Vagina (tissue), 2 donors: ENCODE results near the gene SERPINA9. TPM values are rescaled to one million over a fixed set of nuclear protein-coding genes. Genes with fewer than 3 reads are reported as not detected.

Experiments used
- DNase-seq, 2 donors: peaks; one replicate each; pipeline ENCODE4 v3.0.0-alpha.2; 2017; ENCODE audit errors: extremely low spot score in 2 of 2
- H3K27ac ChIP-seq: fragments of 200-600 bp; sonication (generic); one replicate; pipeline ENCODE4 v1.5.1; 2019
- H3K27me3 ChIP-seq: fragments of 200-600 bp; sonication (generic); one replicate; pipeline ENCODE4 v1.5.1; 2019
- H3K36me3 ChIP-seq, 2 donors: fragments of 200-600 bp; sonication (generic); one replicate each; pipeline ENCODE4 v1.5.1; 2017 to 2019
- H3K4me1 ChIP-seq: fragments of 200-600 bp; sonication (generic); one replicate; pipeline ENCODE4 v1.5.1; 2019
- H3K4me3 ChIP-seq, 2 donors: fragments of 200-600 bp; sonication (generic); 1 replicate in 1 of 2; 2 replicates in 1 of 2; pipeline ENCODE4 v1.5.1; 2016 to 2019
- H3K9me3 ChIP-seq: fragments of 200-600 bp; sonication (generic); one replicate; pipeline ENCODE4 v1.5.1; 2019
- POLR2A ChIP-seq, 2 donors: fragments of 450-650 bp; IDR thresholded peaks; one replicate each; pipeline ENCODE4 v1.6.1; 2017; ENCODE audit warnings: antibody characterized with exemption in 2 of 2, mild to moderate bottlenecking in 2 of 2, moderate library complexity in 2 of 2
- POLR2AphosphoS5 ChIP-seq, 2 donors: sonication (generic); formaldehyde crosslinking; IDR thresholded peaks; one replicate each; pipeline ENCODE4 v1.9.0; 2017; ENCODE audit warnings: antibody characterized with exemption in 2 of 2, mild to moderate bottlenecking in 2 of 2, low read depth in 1 of 2; ENCODE audit not compliant: insufficient read depth in 1 of 2
- intact Hi-C: fragments of 100-400 bp; cut with DNase I; formaldehyde crosslinking; loops from one replicate; pipeline ENCODE4 v1.15.1; 2023
- total RNA-seq: library from RNA; depleted of rRNA; stranded (reverse); fragments of >200 nt; gene quantifications from one replicate; pipeline ENCODE4 v1.2.3, GENCODE V29; 2016
- TF ChIP-seq, protein P1 (sequence below), 3 experiments: fragments of 450-650 bp in 2 of 3; fragments of 200-600 bp in 1 of 3; sonication (generic) in 1 of 3; IDR thresholded peaks; one replicate each; pipeline ENCODE4 v1.5.1; 2017 to 2019; ENCODE audit warnings: antibody characterized with exemption in 3 of 3, mild to moderate bottlenecking in 2 of 3, moderate library complexity in 2 of 3

Gene SERPINA9
- total RNA-seq, 1 donor from 2014 or later, result 2.0 TPM

GRCh38 chr14:94499673-94500072 is 23.7 kb upstream of the SERPINA9 start:
- Histone ChIP-seq H3K27ac (no peak overlapping the region), H3K27me3 (no peaks in the 10 kb centered on the region), H3K36me3 (no peaks in the 10 kb centered on the region), H3K4me3 (no peak overlapping the region), H3K9me3 (no peaks in the 10 kb centered on the region), H3K4me1 (peaks cover 5% of the 10 kb centered on the region)
- TF ChIP-seq POLR2A (IDR thresholded peaks at IDR 0.05) (no peak), POLR2AphosphoS5 (IDR thresholded peaks at IDR 0.05; ENCODE audit: insufficient read depth in 1 of 2, low read depth in 1 of 2) (no peak)
- TF ChIP-seq, protein P1, sequence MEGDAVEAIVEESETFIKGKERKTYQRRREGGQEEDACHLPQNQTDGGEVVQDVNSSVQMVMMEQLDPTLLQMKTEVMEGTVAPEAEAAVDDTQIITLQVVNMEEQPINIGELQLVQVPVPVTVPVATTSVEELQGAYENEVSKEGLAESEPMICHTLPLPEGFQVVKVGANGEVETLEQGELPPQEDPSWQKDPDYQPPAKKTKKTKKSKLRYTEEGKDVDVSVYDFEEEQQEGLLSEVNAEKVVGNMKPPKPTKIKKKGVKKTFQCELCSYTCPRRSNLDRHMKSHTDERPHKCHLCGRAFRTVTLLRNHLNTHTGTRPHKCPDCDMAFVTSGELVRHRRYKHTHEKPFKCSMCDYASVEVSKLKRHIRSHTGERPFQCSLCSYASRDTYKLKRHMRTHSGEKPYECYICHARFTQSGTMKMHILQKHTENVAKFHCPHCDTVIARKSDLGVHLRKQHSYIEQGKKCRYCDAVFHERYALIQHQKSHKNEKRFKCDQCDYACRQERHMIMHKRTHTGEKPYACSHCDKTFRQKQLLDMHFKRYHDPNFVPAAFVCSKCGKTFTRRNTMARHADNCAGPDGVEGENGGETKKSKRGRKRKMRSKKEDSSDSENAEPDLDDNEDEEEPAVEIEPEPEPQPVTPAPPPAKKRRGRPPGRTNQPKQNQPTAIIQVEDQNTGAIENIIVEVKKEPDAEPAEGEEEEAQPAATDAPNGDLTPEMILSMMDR (IDR thresholded peaks at IDR 0.05), result no peak
- intact Hi-C loops, result no loop called here
- no peak for DNase-seq

DNA sequence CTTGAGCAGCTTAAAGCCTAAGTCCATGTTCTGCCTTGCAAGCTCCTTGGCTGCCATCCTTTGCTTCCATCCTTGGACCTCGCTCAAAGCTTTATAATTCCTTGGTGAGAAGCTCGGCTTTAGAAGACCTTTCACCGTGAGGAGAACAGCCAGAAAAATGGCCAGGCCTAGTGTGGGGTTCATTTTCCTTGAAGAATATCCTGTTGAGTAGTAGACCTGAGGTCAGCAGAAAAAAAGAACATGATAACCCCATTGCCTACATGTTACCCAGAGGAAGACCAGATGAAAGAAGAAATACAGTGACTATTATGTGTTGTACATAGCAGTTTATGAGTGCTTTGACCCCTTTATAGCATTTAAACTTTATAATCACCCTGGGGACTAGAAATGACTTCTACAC is 22.2 kb upstream of the SERPINA9 start:
- no peak overlapping the region for H3K4me3 ChIP-seq
- H3K27ac ChIP-seq, result no peak overlapping the region
- intact Hi-C loops, result no loop called here
- no peaks in the 10 kb centered on the region for H3K36me3 ChIP-seq
- peaks cover 5% of the 10 kb centered on the region for H3K4me1 ChIP-seq
- TF ChIP-seq, protein P1 (IDR thresholded peaks at IDR 0.05), result no peak
- no peak for TF ChIP-seq POLR2AphosphoS5 (IDR thresholded peaks at IDR 0.05; ENCODE audit: insufficient read depth in 1 of 2, low read depth in 1 of 2)
- no peak for TF ChIP-seq POLR2A (IDR thresholded peaks at IDR 0.05)
- DNase-seq, result no peak
- H3K27me3 ChIP-seq, result no peaks in the 10 kb centered on the region
- H3K9me3 ChIP-seq, result no peaks in the 10 kb centered on the region

DNA sequence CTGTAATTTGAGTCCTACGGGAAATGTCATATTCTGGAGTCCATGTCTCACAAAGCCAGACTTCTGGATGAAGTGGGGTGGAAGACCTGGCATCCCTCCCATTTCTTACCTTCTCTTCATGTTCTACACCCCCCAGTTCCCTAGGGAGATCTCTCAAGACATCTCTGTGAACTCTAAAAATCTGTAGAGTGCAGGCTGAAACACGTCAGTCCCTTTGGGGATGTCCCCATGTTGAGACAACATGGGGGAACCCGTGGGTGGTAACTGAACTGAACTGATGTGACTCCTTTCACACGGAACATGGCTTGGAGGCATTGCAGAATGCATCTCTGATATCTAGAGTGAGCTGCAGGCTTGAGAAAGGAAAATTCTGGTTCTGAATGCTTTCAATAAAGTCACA is 18.1 kb upstream of the SERPINA9 start:
- Histone ChIP-seq H3K4me1 (no peaks in the 10 kb centered on the region), H3K27ac (no peak overlapping the region), H3K27me3 (no peaks in the 10 kb centered on the region), H3K9me3 (no peaks in the 10 kb centered on the region), H3K36me3 (no peaks in the 10 kb centered on the region), H3K4me3 (no peak overlapping the region)
- intact Hi-C loops, result no loop called here
- TF ChIP-seq POLR2A (IDR thresholded peaks at IDR 0.05) (no peak), POLR2AphosphoS5 (IDR thresholded peaks at IDR 0.05; ENCODE audit: insufficient read depth in 1 of 2, low read depth in 1 of 2) (no peak)
- TF ChIP-seq, protein P1 (IDR thresholded peaks at IDR 0.05), result no peak
- no peak for DNase-seq

GRCh38 chr14:94491511-94491910 is 15.5 kb upstream of the SERPINA9 start:
- intact Hi-C loops, result no loop called here
- TF ChIP-seq, protein P1 (IDR thresholded peaks at IDR 0.05), result no peak
- TF ChIP-seq POLR2AphosphoS5 (IDR thresholded peaks at IDR 0.05; ENCODE audit: insufficient read depth in 1 of 2, low read depth in 1 of 2) (no peak), POLR2A (IDR thresholded peaks at IDR 0.05) (no peak)

GRCh38 chr14:94489336-94489735 is 13.3 kb upstream of the SERPINA9 start:
- Histone ChIP-seq H3K27me3 (no peaks in the 10 kb centered on the region), H3K36me3 (no peaks in the 10 kb centered on the region), H3K9me3 (no peaks in the 10 kb centered on the region), H3K4me1 (peaks cover 12% of the 10 kb centered on the region), H3K27ac (no peak overlapping the region), H3K4me3 (no peak overlapping the region)
- no peak for TF ChIP-seq POLR2A (IDR thresholded peaks at IDR 0.05)
- no peak for TF ChIP-seq POLR2AphosphoS5 (IDR thresholded peaks at IDR 0.05; ENCODE audit: insufficient read depth in 1 of 2, low read depth in 1 of 2)
- TF ChIP-seq, protein P1 (IDR thresholded peaks at IDR 0.05), result no peak
- intact Hi-C loops, result no loop called here
- no peak for DNase-seq

More at GRCh38 chr14:94491511-94491910, 15.5 kb upstream of the SERPINA9 start:
- H3K4me1 ChIP-seq, result peaks cover 4% of the 10 kb centered on the region
- no peaks in the 10 kb centered on the region for H3K9me3 ChIP-seq
- H3K27ac ChIP-seq, result no peak overlapping the region
- H3K4me3 ChIP-seq, result no peak overlapping the region
- no peak for DNase-seq
- H3K27me3 ChIP-seq, result no peaks in the 10 kb centered on the region
- no peaks in the 10 kb centered on the region for H3K36me3 ChIP-seq
